ENCODE results near the gene PARP4.

GRCh38 chr13:24463078-24463477 lies 49.5 kb downstream of the PARP4 start:
- TF ChIP-seq CTCF (IDR thresholded peaks at IDR 0.05) (no peak), POLR2A (IDR thresholded peaks at IDR 0.05) (no peak)

All from adrenal gland (tissue), 5 donors.